HG02970 (cell line): ENCODE data around the gene PLPPR1.

Experiments used
- ATAC-seq: cut with Tn5 transposase; IDR thresholded peaks from one replicate; pipeline ENCODE4 v1.9.1; 2021; ENCODE audit warnings: mild to moderate bottlenecking, moderate library complexity, moderate number of reproducible peaks; ENCODE audit not compliant: unreplicated experiment, low FRiP score

Gene PLPPR1

GRCh38 chr9:101197026-101197425 lies 168.5 kb downstream of the PLPPR1 start:
- ATAC-seq = no peak

GRCh38 chr9:101200852-101201251 lies 172.3 kb downstream of the PLPPR1 start:
- ATAC-seq = no peak

GRCh38 chr9:101201630-101202029 lies 173.1 kb downstream of the PLPPR1 start:
- ATAC-seq = no peak

GRCh38 chr9:101209670-101210069 lies 181.1 kb downstream of the PLPPR1 start:
- no peak for ATAC-seq

GRCh38 chr9:101212661-101213060 lies 184.1 kb downstream of the PLPPR1 start:
- ATAC-seq = no peak

- ATAC-seq = no peak
Observed at GRCh38 chr9:101219030-101219429, 190.5 kb downstream of the PLPPR1 start.

GRCh38 chr9:101220341-101220740 lies 191.8 kb downstream of the PLPPR1 start:
- no peak for ATAC-seq

- no peak for ATAC-seq
Observed at GRCh38 chr9:101225271-101225670, 196.7 kb downstream of the PLPPR1 start.

GRCh38 chr9:101226161-101226560 lies 197.6 kb downstream of the PLPPR1 start:
- ATAC-seq = no peak

GRCh38 chr9:101226803-101227202 lies 198.3 kb downstream of the PLPPR1 start:
- no peak for ATAC-seq

GRCh38 chr9:101229606-101230005 lies 201.1 kb downstream of the PLPPR1 start:
- ATAC-seq = no peak

- ATAC-seq = no peak
Observed at GRCh38 chr9:101232405-101232977, 204.0 kb downstream of the PLPPR1 start.

- ATAC-seq = no peak
Observed at GRCh38 chr9:101235105-101235866, 206.8 kb downstream of the PLPPR1 start.

GRCh38 chr9:101242651-101243050 lies 214.1 kb downstream of the PLPPR1 start:
- ATAC-seq = no peak

GRCh38 chr9:101246691-101247090 lies 218.2 kb downstream of the PLPPR1 start:
- ATAC-seq = no peak

GRCh38 chr9:101247297-101247696 lies 218.8 kb downstream of the PLPPR1 start:
- ATAC-seq = no peak

GRCh38 chr9:101254733-101255433 lies 226.4 kb downstream of the PLPPR1 start:
- ATAC-seq = no peak

- no peak for ATAC-seq
Observed at GRCh38 chr9:101264727-101265126, 236.2 kb downstream of the PLPPR1 start.

GRCh38 chr9:101265261-101265660 lies 236.7 kb downstream of the PLPPR1 start:
- ATAC-seq = no peak

GRCh38 chr9:101268426-101268825 lies 239.9 kb downstream of the PLPPR1 start:
- no peak for ATAC-seq

GRCh38 chr9:101269591-101270283 lies 241.2 kb downstream of the PLPPR1 start:
- no peak for ATAC-seq
